ENCODE data around the gene LOXL1. TPM values are rescaled to one million over a fixed set of nuclear protein-coding genes. Genes with fewer than 3 reads are reported as not detected.

The LOXL1 gene
- total and polyA plus RNA-seq, 2 of the 13 experiments (the other 11 are each of a cell fraction or from before 2014, with no cell fraction given): 0.51 to 1.3 TPM

GRCh38 chr15:73991726-73992593 is 65.7 kb downstream of the LOXL1 start, which contains the start of gene STOML1 (continued):
- TF ChIP-seq AGO1 (IDR thresholded peaks at IDR 0.05; ENCODE audit: low read depth, low read length, poor library complexity, severe bottlenecking) (no peak), ZNF230 (CRISPR knock-in tag; IDR thresholded peaks at IDR 0.05) (no peak), HMGXB3 (CRISPR knock-in tag; IDR thresholded peaks at IDR 0.05; ENCODE audit: borderline replicate concordance) (no peak), ZMAT3 (CRISPR knock-in tag; conservative IDR thresholded peaks at IDR 0.05) (no peak), KDM2A (CRISPR knock-in tag; IDR thresholded peaks at IDR 0.05; ENCODE audit: borderline replicate concordance, low read depth) (peak; percentile 54; the same call in 1 of the 2 replicates), RFX5 (IDR thresholded peaks at IDR 0.05; ENCODE audit: low read depth, low read length) (no peak), ZNF563 (CRISPR knock-in tag; IDR thresholded peaks at IDR 0.05) (peak; percentile 80), DDIT3 (CRISPR knock-in tag; IDR thresholded peaks at IDR 0.05) (no peak), PTBP1 (IDR thresholded peaks at IDR 0.05; ENCODE audit: low read depth, low read length, poor library complexity, severe bottlenecking) (no peak), ZNF335 (CRISPR knock-in tag; IDR thresholded peaks at IDR 0.05) (no peak), GMEB2 (CRISPR knock-in tag; IDR thresholded peaks at IDR 0.05; ENCODE audit: low read depth) (peak; percentile 59; the same call in 1 of the 2 replicates), NR3C1 (CRISPR knock-in tag; IDR thresholded peaks at IDR 0.05) (no peak), CC2D1A (CRISPR knock-in tag; IDR thresholded peaks at IDR 0.05) (no peak), KAT8 (CRISPR knock-in tag; IDR thresholded peaks at IDR 0.05) (peak; percentile 87), UBTF (CRISPR knock-in tag; IDR thresholded peaks at IDR 0.05) (peak; percentile 19; the same call in 1 of the 2 replicates), ASH2L (IDR thresholded peaks at IDR 0.05; ENCODE audit: insufficient read length, low read depth, low read length) (peak; percentile 53), CSRNP2 (CRISPR knock-in tag; conservative IDR thresholded peaks at IDR 0.05; ENCODE audit: low read depth) (no peak)
